ENCODE measurements around the gene SLC35E2B.

Gene SLC35E2B

GRCh38 chr1:1623181-1623630 lies 69.4 kb downstream of the SLC35E2B start:
- no peak for DNase-seq

- no peak for DNase-seq
Measured at GRCh38 chr1:1622788-1623094, 69.9 kb downstream of the SLC35E2B start.

- DNase-seq = no peak
Measured at GRCh38 chr1:1622010-1622787, 70.4 kb downstream of the SLC35E2B start.

- DNase-seq = no peak
Measured at GRCh38 chr1:1621173-1622009, 71.2 kb downstream of the SLC35E2B start.

GRCh38 chr1:1620433-1621139 lies 72.0 kb downstream of the SLC35E2B start:
- no peak for DNase-seq

DNA sequence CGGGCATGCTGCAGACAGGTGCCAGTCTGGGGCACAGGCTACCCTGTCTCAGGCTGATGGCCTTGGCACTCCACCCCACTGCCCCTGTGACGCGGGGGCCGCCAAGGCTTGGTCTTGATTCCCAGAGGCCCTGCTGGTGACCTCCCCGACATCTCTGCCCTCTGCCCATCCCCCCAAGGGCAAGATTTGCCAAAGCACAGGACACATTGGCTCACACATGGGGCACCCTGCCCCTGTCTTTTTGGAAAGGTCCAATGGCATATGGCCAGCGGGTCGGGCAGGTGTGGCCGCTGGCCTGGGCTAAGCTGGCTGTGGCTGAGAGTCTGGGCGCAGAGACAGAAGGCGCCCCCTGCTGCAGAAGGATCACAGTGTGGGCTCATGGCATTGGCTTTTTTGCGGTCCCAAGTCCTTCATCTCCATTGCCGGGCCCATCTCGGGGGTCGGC lies 72.7 kb downstream of the SLC35E2B start:
- DNase-seq = no peak

DNA sequence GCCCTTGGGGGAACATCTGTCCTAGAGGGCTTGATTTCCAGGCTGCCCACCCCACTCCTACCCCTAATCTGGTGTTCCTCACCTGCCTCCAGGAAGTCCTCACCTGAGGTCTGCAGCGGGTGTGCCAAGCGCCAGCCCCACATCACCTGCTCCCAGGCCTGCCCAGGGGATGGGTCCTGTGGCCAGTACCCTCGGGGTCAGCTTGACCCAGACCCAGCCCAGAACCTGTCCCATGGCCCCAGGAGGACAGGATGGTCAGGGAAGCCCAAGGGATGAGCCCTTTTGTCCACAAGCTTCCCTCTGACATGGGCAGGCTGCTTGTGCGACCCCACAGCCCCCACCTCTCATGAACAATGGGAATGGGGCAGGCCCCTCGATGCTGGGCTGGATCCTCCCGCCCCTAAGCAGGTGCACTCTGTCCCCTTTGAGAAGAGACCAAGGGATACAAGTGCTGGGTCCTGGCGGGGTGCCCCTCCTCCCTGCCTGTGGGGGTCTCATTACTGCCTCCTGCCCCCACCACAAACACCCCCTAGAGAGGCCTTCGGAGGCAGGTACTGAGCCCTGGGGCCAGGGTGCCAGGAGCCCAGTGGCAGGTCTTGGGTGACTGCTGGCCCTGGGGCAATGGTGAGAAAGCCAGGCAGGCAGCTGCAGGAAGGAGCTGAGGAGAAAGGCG lies 74.1 kb downstream of the SLC35E2B start:
- DNase-seq = no peak

- no peak for DNase-seq
Measured at GRCh38 chr1:1617925-1618324, 74.7 kb downstream of the SLC35E2B start.

GRCh38 chr1:1617516-1617915 lies 75.1 kb downstream of the SLC35E2B start:
- no peak for DNase-seq

- DNase-seq = no peak
Measured at GRCh38 chr1:1616838-1617237, 75.8 kb downstream of the SLC35E2B start.

DNA sequence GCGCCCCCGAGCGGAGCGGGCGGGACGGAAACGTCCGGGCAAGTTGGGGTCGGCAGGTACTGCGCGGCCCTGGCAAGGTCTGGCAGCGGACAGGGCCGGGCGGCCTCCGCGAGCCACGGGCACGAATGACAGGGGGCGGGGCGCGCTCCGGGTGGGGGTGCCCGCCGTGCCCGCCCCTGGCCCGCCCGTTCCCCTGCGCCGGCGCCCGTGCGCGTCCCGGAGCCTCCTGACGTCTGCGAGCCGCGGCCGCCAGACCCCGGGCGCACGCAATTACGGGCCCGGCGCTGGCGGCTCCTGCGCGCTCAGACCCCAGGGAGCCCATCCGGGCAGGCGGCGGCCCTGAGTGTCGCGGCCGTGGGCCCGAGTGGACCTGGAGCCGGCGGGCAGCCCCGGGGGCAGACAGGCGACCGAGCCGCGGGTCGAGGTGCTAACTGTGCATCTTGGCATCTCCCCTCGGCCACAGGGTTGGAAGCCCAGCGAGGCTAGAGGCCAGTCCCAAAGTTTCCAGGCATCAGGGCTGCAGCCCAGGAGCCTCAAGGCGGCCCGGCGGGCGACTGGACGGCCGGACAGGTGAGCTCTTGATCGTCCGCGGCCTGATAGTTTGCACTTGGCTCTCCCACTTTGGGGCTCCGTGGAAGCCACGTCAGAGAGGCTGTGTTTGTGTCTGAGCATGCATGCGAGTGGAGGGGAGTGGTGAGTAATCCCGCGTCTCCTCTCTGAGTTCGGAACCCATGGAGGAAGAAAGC lies 76.4 kb downstream of the SLC35E2B start:
- DNase-seq = peak in 1 of 2 donors; percentile 50

- peak; percentile 92 to 93 for DNase-seq
Measured at GRCh38 chr1:1615256-1616044, 77.1 kb downstream of the SLC35E2B start, which contains the start of gene MIB2. TSS of gene MIB2 (plus strand) at chr1:1615500. CDS start at chr1:1623453, 7,953 bp downstream.

DNA sequence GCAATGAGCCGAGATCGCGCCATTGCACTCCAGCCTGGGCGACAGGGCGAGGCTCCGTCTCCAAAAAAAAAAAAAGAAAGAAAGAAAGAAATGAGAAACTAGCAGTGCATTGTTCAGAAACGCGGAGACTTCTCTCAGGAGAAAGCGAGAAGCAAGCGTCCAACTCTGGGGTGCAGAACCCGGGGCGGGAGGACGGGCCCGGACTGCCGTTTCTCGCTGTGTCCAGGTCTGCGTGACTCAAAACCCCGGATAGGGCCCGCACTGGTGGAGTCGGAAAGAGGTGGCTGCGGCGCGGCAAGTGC lies 77.7 kb downstream of the SLC35E2B start:
- DNase-seq = no peak

DNA sequence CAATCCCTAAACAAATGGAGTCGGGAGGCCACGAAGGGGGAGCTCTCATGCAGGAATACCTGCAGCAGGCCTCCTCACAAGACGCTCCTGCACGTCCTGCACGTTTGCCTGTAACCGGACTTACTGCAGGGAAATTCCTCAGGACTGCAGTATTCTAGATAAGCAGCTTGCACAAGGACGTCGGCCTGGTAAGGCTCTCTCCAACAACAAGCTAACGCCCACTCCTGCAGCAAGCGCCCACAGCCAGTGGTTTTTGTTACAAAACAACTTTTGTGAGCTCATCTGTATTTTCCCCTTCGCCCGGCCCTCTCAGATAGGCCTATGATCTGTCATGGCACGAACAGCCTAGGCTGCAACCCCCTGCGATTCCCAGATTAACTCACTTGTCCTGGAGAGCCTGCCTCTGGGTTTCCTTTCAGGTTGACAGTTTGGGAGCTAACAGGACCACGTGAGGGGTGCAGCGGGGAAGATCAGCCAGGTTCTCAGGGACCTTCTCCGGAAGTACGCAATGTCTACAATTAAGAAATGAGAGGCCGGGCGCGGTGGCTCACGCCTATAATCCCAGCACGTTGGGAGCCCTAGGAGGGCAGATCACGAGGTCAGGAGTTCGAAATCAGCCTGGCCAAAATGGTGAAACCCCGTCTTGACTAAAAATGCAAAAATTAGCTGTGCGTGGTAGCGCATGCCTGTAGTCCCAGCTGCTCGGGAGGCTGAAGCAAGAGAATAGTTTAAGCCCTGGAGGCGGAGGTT lies 78.2 kb downstream of the SLC35E2B start:
- peak in 1 of 2 donors; percentile 23 for DNase-seq

GRCh38 chr1:1613509-1614082 lies 79.0 kb downstream of the SLC35E2B start:
- DNase-seq = no peak

- no peak for DNase-seq
Measured at GRCh38 chr1:1612104-1612400, 80.5 kb downstream of the SLC35E2B start.

DNA sequence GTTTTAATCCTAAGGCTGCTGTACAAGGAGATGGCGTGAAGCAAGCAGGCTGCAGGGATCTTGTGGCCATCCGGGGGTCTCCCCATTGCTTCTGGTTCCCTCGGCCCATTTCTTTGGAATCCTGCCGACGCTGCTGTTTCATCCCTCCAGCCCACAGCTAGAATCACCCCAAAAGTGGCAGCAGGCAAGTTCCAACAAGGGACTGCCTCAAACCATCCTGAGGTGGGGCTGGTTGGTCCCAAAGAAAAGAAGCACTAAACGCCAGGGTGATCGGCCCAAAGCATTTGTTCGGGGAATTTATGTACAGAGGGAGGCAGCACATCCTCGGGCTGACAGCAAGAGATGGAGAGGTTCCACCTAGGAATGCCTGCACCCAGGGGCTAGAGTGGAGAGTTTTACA lies 81.8 kb downstream of the SLC35E2B start:
- no peak for DNase-seq

DNA sequence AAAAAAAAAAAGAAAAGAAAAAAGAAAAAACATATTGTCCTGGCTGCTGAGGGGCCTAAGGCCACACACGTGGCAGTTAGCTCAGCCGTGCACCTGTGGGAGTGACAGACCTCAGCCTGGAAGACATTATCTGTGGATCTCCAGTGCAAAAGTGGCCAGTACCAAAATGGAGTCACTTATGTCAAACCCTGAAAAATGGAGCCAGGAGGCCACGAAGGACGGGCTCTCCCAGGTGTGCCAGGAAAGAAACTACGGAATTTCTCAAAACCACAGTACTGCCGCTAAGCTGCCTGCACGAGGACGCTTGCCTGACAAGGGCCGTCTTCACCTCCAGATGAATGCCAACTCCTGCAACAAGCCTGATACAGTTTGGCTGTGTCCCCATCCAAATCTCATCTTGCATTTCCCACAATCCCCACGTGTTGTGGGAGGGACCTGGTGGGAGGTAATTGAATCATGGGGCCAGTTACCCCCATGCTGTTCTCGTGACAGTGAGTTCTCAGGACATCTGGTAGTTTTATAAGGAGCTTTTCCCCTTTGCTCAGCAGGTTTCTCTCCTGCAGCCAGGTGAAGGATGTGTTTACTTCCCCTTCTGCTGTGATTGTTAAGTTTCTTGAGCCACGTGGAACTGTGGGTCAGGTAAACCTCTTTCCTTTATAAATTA lies 82.6 kb downstream of the SLC35E2B start:
- DNase-seq = no peak

All from bone marrow (tissue), 2 donors.